Measurements from ENCODE around the gene RRAGA. TPM values are rescaled to one million over a fixed set of nuclear protein-coding genes. Genes with fewer than 3 reads are reported as not detected.
"Not testable (repeated sequence)": the region's sequence is repeated elsewhere in the genome, so short reads cannot be mapped to it uniquely, and the experiment has no call there.

RRAGA gene
- total and polyA plus RNA-seq, 2 of the 8 experiments (the other 6 are each of a cell fraction or from before 2014, with no cell fraction given): 45.6 to 46.5 TPM

- H2BK12ac ChIP-seq (ENCODE audit: low read depth, low read length); H2BK5ac ChIP-seq (ENCODE audit: low read depth, low read length); H3K4me3 ChIP-seq (ENCODE audit: extremely low read depth in 1 of 4, insufficient read depth in 2 of 4, low read depth in 3 of 4, low read length in 4 of 4); H2BK20ac ChIP-seq (ENCODE audit: low read length); H2BK15ac ChIP-seq (ENCODE audit: low read length); H2AFZ ChIP-seq (ENCODE audit: low read length); H3K56ac ChIP-seq (replicated peaks; ENCODE audit: insufficient read length, low read depth, low read length); H3K4ac ChIP-seq (replicated peaks; ENCODE audit: insufficient read length, low read depth, low read length); H4K91ac ChIP-seq (replicated peaks; ENCODE audit: insufficient read length, low read length); H3K36me3 ChIP-seq (ENCODE audit: control insufficient read depth in 2 of 4, insufficient read depth in 4 of 4, low read length in 3 of 4); H3K4me2 ChIP-seq (ENCODE audit: insufficient read depth in 1 of 2, low read depth in 2 of 2, low read length in 2 of 2); DNase-seq (ENCODE audit: low read depth in 1 of 2, low spot score in 2 of 2); H2AK5ac ChIP-seq (ENCODE audit: low read depth, low read length); H3K18ac ChIP-seq (ENCODE audit: extremely low read depth, low read length); H3K4me1 ChIP-seq (replicated peaks in 1 of 4; ENCODE audit: control insufficient read depth in 3 of 4, insufficient read depth in 4 of 4, low read length in 3 of 4); H3K23ac ChIP-seq (ENCODE audit: insufficient read length); H3K14ac ChIP-seq (ENCODE audit: insufficient read length); H3K9ac ChIP-seq (replicated peaks in 1 of 4; ENCODE audit: extremely low read depth in 1 of 4, low read depth in 3 of 4, low read length in 3 of 4); H3K79me1 ChIP-seq (ENCODE audit: low read depth, low read length); H4K20me1 ChIP-seq (replicated peaks in 1 of 2; ENCODE audit: control insufficient read depth in 1 of 2, insufficient read depth in 2 of 2, low read length in 2 of 2); H4K8ac ChIP-seq (ENCODE audit: extremely low read depth, insufficient read depth, low read length); H2BK120ac ChIP-seq (replicated peaks; ENCODE audit: low read depth, low read length); FAIRE-seq; H3K23me2 ChIP-seq (ENCODE audit: low read depth, low read length); POLR2A ChIA-PET (ENCODE audit: partially characterized antibody); H3K27me3 ChIP-seq (replicated peaks in 1 of 4; ENCODE audit: control insufficient read depth in 3 of 4, extremely low read depth in 1 of 4, insufficient read depth in 3 of 4, low read length in 3 of 4); H3K27ac ChIP-seq (ENCODE audit: low read depth, low read length); H3K9me3 ChIP-seq (ENCODE audit: insufficient read depth in 2 of 2, low read depth in 1 of 2, low read length in 1 of 2); H3K79me2 ChIP-seq (ENCODE audit: control insufficient read depth in 1 of 2, insufficient read depth in 2 of 2, low read length in 2 of 2); H4K5ac ChIP-seq (ENCODE audit: insufficient read length, low read depth, low read length): not testable (repeated sequence)
- CTCF ChIA-PET (ENCODE audit: partially characterized antibody): interaction anchor here (0.6 to 1.7 kb wide), 3 partner anchors 7 to 507 kb away, joined by 3 to 5 read pairs (median 3); no protein-coding TSS in a partner anchor
- WGBS, 2 experiments (ENCODE audit: extremely low coverage in 1 of 2, insufficient coverage in 1 of 2, insufficient read length in 1 of 2, insufficient replicate concordance in 2 of 2, low coverage in 1 of 2, low lambda C conversion rate in 2 of 2, missing lambda C conversion rate in 1 of 2): 89% methylated on average over 2 of the region's 2 CpGs; no CpG with 5 or more reads in 1 of the 2 experiments
These were observed 27.6 kb upstream of the RRAGA start for GRCh38 chr9:19021649-19022048.

Data from H1 (cell line).